Urothelium cell line (cell line): ENCODE measurements around the gene FLYWCH2.
"Not testable (repeated sequence)": the region's sequence is repeated elsewhere in the genome, so short reads cannot be mapped to it uniquely, and the experiment has no call there.

ENCODE experiments used
- DNase-seq: peaks from one replicate; pipeline ENCODE4 v3.0.0; 2011; ENCODE audit warnings: low spot score, mixed read lengths
- FAIRE-seq: peaks from 2 replicates; lab custom pipeline; 2011; peaks lifted over from hg19 to GRCh38; lab: Jason Lieb, UNC

Gene FLYWCH2

GRCh38 chr16:2934450-2934849 lies 51.4 kb downstream of the FLYWCH2 start:
- FAIRE-seq (no peak), DNase-seq (no peak)

GRCh38 chr16:2936436-2937011 lies 53.5 kb downstream of the FLYWCH2 start:
- no peak for DNase-seq

GRCh38 chr16:2937170-2937569 lies 54.2 kb downstream of the FLYWCH2 start:
- FAIRE-seq = no peak
- DNase-seq = no peak

More at GRCh38 chr16:2936436-2937011, 53.5 kb downstream of the FLYWCH2 start:
- FAIRE-seq = no peak

- FAIRE-seq = no peak
- DNase-seq = no peak
These were observed 55.2 kb downstream of the FLYWCH2 start for GRCh38 chr16:2938206-2938605.

- FAIRE-seq (no peak), DNase-seq (no peak)
These were observed 57.0 kb downstream of the FLYWCH2 start for GRCh38 chr16:2939968-2940367.

- DNase-seq = no peak
- no peak for FAIRE-seq
These were observed 59.0 kb downstream of the FLYWCH2 start for GRCh38 chr16:2942045-2942444.

- FAIRE-seq, DNase-seq: not testable (repeated sequence)
These were observed 60.7 kb downstream of the FLYWCH2 start for GRCh38 chr16:2943716-2944115.

GRCh38 chr16:2946649-2947048 lies 63.6 kb downstream of the FLYWCH2 start:
- DNase-seq = no peak
- FAIRE-seq = no peak
